Measurements from ENCODE around the gene RARG. TPM values are rescaled to one million over a fixed set of nuclear protein-coding genes. Genes with fewer than 3 reads are reported as not detected.
A peak's percentile ranks its signal among the peaks of the same experiment; 100 is the strongest.

The RARG gene
- total and polyA plus RNA-seq, 11 donors: 6.4 to 22.5 (median 14.4) TPM

DNA sequence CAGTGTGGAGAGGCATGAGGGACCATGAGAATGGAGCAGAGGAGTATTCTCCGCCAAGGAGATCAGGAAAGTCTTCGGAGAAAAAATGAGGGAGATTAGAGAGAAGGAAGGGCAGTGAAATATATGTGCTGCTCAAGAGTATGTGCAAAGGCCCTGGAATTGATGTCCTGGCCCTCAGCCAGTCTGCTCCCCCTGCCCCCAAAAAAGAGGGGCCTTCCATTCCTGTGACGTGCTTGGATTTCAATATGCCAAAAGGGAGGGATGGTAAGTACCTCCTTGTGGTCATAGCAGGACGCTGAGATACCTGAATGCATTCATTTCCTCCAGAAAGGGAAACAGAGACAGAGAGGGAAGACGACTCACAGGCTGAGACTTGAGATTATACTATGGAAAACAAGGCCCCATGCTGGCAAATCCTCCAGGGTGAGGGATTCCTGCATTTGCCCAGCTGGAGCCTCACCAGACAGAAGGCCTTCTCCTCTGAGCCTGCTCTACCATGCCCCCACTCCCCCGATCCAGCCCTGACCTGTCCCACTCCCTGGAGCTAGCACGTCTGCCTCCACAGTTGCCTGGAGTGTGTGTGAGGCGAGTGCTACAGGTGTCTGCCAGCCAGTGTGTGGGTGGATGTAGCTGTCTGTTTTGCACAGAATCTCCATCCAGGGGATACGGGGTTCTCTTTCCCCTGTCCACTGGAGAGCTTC lies 3.9 kb upstream of the RARG start:
- 81 to 87% (median 85%) methylated on average over 9 of the region's 9 CpGs for WGBS, 4 donors
- Histone ChIP-seq H3K4me1 (peaks cover 0 to 35% (median 24%) of the 10 kb centered on the region in 12 donors), H3K9me3 (no peaks in the 10 kb centered on the region), H3K27me3 (no peaks in the 10 kb centered on the region), H3K36me3 (no peaks in the 10 kb centered on the region), H3K27ac (no peak overlapping the region), H3K4me3 (no peak overlapping the region)
- intact Hi-C loops (cut with DNase I): no loop called here
- ATAC-seq (no peak), DNase-seq (no peak)
- TF ChIP-seq, protein P1, sequence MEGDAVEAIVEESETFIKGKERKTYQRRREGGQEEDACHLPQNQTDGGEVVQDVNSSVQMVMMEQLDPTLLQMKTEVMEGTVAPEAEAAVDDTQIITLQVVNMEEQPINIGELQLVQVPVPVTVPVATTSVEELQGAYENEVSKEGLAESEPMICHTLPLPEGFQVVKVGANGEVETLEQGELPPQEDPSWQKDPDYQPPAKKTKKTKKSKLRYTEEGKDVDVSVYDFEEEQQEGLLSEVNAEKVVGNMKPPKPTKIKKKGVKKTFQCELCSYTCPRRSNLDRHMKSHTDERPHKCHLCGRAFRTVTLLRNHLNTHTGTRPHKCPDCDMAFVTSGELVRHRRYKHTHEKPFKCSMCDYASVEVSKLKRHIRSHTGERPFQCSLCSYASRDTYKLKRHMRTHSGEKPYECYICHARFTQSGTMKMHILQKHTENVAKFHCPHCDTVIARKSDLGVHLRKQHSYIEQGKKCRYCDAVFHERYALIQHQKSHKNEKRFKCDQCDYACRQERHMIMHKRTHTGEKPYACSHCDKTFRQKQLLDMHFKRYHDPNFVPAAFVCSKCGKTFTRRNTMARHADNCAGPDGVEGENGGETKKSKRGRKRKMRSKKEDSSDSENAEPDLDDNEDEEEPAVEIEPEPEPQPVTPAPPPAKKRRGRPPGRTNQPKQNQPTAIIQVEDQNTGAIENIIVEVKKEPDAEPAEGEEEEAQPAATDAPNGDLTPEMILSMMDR (IDR thresholded peaks at IDR 0.05): no peak
- no peak for TF ChIP-seq POLR2A (IDR thresholded peaks at IDR 0.05)

DNA sequence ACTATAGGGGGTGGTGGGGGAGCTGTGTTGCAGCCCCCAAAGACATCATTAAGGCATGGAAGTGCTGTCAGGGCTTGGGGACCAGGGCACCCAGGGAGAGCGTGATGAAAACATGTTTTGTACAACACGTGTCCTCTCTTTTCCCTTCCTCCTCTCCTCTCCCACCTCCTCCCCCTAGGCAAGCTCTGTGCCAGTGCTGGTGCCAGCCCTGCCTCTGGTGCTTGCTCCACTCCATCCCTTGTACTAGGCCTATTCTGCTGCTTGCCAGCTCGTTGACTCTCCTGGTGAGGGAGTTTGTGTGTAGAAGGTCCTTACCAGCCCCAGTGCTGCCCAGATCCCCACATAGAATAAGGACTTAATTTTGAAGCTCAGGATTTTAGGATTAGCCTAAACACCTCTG lies 3.2 kb upstream of the RARG start:
- TF ChIP-seq POLR2A (IDR thresholded peaks at IDR 0.05): no peak
- TF ChIP-seq, protein P1 (IDR thresholded peaks at IDR 0.05): no peak
- H3K27ac ChIP-seq: no peak overlapping the region

DNA sequence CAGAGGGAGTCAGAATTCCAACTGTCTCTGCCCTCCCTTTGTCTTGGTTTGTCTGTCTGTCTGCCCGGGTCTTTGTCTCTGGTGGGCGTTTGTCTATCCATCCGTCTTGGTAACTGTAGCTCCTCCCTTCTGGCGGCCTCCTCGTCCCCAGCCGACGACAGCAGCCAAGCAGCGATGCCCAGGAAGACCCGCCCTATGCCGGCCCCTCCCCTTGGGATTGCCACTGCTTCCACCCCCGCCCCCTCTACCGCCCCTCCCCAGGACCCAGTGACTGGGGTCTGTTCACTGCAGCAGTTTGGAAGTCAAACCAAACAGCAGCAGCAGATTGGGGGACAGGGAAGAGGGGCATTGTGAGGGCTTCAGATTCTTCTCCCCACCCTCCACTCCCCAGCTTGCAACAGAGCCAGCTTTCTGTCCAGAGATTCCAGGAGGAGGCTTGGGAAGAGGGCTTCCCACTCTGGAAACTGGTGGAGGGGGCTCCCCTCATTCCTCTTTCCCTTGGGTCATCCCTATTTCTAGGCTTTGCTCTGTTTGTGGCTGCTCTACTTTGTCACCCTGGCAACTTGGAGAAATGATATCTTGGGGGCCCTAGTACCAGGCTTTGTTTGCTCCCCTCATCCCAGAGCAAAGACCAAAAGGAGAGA lies 2.4 kb upstream of the RARG start:
- DNase-seq: peak in 1 of 5 donors; percentile 70
- no peaks in the 10 kb centered on the region for H3K9me3 ChIP-seq
- WGBS, 4 donors: 15 to 19% (median 17%) methylated on average over 12 of the region's 12 CpGs
- H3K36me3 ChIP-seq: no peaks in the 10 kb centered on the region
- TF ChIP-seq, protein P1 (IDR thresholded peaks at IDR 0.05): no peak
- TF ChIP-seq POLR2A (IDR thresholded peaks at IDR 0.05): no peak
- peak overlapping the region in 1 of 12 donors; percentile 11 for H3K4me3 ChIP-seq
- no peaks in the 10 kb centered on the region for H3K27me3 ChIP-seq
- no peak for ATAC-seq
- intact Hi-C loops (cut with DNase I): no loop called here
- H3K27ac ChIP-seq: peak overlapping the region in 4 of 12 donors; percentile 26 to 83 (median 43)
- peaks cover 0 to 35% (median 24%) of the 10 kb centered on the region in 12 donors for H3K4me1 ChIP-seq

More for the DNA sequence above, 3.2 kb upstream of the RARG start:
- Histone ChIP-seq H3K9me3 (no peaks in the 10 kb centered on the region), H3K36me3 (no peaks in the 10 kb centered on the region), H3K4me3 (no peak overlapping the region), H3K27me3 (no peaks in the 10 kb centered on the region), H3K4me1 (peaks cover 0 to 35% (median 24%) of the 10 kb centered on the region in 12 donors)
- intact Hi-C loops (cut with DNase I): no loop called here
- ATAC-seq (no peak), DNase-seq (no peak)
- WGBS, 4 donors: 66 to 77% (median 72%) methylated on average over 3 of the region's 3 CpGs

DNA sequence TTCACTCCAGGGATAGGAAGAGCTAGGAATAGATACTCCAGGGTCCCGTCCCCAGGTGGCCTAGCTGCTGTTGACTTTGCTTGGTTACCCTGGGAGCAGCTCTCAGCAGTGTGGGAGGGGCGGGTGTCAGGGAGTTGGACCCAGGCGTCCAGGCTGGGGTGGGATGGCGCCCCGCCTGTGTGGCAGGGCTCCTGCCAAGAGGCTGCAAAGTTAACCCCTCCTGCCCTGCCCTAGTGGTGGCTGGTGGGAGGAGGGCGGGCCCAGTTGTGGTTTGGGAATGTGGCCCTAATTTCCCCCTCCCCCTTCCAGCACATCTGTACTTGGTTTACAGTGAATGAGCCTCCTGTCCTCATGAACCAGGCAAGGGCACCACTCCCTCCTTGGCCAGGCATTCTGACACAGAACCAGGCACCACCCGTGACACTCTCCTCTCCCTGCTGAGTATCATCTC lies 1.7 kb upstream of the RARG start:
- no peaks in the 10 kb centered on the region for H3K36me3 ChIP-seq
- no peaks in the 10 kb centered on the region for H3K9me3 ChIP-seq
- intact Hi-C loops (cut with DNase I): loop anchor here in 1 of 10 donors (2.0 kb wide), 1 partner anchor 17 kb away; no protein-coding TSS in a partner anchor
- TF ChIP-seq POLR2A (IDR thresholded peaks at IDR 0.05): no peak
- TF ChIP-seq, protein P1 (IDR thresholded peaks at IDR 0.05): no peak
- H3K27me3 ChIP-seq: no peaks in the 10 kb centered on the region
- peaks cover 0 to 35% (median 24%) of the 10 kb centered on the region in 12 donors for H3K4me1 ChIP-seq
- WGBS, 4 donors: 61 to 70% (median 65%) methylated on average over 3 to 7 of the region's 7 CpGs
- peak overlapping the region in 2 of 12 donors; percentile 67 to 68 for H3K4me3 ChIP-seq
- DNase-seq (no peak), ATAC-seq (peak in 1 of 4 donors; percentile 6)
- peak overlapping the region in 6 of 12 donors; percentile 26 to 86 (median 62) for H3K27ac ChIP-seq

Data from heart left ventricle (tissue), 16 donors.